Measurements from ENCODE around the gene GPC6. TPM values are rescaled to one million over a fixed set of nuclear protein-coding genes. Genes with fewer than 3 reads are reported as not detected.

Gene GPC6
- total RNA-seq, 1 donor from 2014 or later, result not detected

DNA sequence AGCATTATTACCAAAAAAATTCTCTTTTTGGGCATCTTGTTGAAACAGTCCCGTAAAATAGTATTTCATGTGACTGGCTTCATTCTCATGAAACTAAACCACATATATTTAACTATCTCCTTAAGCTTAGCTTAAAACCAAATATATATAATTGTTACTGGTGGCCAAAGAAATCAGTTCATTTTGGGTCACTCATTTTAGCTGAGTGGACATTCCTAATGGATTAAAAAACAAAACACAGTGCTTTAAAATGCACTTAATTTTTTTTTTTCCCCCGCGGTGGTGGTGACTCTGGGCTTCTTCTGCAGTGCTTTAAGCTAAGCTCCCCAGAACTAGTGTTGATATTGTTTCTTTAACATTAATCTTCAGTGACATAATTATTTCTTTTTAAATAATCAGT is 540.1 kb downstream of the GPC6 start:
- ChIA-PET CTCF (no interaction called here), POLR2A (no interaction called here)
- intact Hi-C loops (cut with micrococcal nuclease), result no loop called here
- TF ChIP-seq, protein P1, sequence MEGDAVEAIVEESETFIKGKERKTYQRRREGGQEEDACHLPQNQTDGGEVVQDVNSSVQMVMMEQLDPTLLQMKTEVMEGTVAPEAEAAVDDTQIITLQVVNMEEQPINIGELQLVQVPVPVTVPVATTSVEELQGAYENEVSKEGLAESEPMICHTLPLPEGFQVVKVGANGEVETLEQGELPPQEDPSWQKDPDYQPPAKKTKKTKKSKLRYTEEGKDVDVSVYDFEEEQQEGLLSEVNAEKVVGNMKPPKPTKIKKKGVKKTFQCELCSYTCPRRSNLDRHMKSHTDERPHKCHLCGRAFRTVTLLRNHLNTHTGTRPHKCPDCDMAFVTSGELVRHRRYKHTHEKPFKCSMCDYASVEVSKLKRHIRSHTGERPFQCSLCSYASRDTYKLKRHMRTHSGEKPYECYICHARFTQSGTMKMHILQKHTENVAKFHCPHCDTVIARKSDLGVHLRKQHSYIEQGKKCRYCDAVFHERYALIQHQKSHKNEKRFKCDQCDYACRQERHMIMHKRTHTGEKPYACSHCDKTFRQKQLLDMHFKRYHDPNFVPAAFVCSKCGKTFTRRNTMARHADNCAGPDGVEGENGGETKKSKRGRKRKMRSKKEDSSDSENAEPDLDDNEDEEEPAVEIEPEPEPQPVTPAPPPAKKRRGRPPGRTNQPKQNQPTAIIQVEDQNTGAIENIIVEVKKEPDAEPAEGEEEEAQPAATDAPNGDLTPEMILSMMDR (IDR thresholded peaks at IDR 0.05), result no peak
- Mint-ChIP-seq H3K36me3 (ENCODE audit: low read depth) (no peaks in the 10 kb centered on the region), H3K4me3 (no peak overlapping the region), H3K27me3 (no peaks in the 10 kb centered on the region), H3K27ac (no peak overlapping the region), H3K9me3 (peaks cover 2% of the 10 kb centered on the region), H3K4me1 (no peaks in the 10 kb centered on the region)
- ATAC-seq (ENCODE audit: low read depth) (no peak), DNase-seq (no peak)

DNA sequence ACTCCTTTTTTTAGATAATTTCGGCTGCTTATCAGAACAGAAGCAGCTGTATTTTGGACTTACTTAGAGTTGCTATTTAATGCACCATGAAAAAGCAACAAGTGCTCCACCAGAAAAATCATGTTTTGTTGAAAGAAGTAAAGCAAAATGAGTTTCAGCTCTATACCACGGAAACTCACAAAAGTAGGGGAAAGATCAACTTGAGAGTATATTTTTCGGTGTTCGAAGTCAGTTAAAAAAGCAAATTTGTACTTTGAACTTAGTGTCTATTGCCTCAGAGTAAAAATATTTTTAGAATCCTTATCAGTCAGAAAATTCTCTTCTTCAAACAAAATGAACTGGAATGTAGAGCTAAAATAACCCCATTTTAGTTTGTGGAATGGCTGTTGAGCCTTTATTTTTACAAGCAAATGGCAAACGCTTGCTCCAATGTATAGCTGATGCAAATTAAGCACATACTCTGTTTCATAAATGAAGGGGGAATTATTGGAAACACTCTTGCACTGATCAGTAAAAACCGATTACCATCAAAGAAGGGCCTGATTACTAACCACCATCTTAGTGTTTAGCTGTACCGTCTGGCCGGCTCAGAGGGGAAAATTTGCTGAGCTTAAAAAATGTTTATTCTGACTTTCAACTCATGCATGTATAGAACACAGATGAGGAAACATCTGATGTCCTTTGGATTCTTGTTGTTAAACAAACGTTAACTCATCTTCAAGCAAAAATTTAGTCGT is 540.7 kb downstream of the GPC6 start:
- H3K27me3 Mint-ChIP-seq, result no peaks in the 10 kb centered on the region
- ChIA-PET CTCF (no interaction called here), POLR2A (no interaction called here)
- DNase-seq (no peak), ATAC-seq (ENCODE audit: low read depth) (no peak)
- H3K9me3 Mint-ChIP-seq, result peaks cover 4% of the 10 kb centered on the region
- H3K36me3 Mint-ChIP-seq (ENCODE audit: low read depth), result no peaks in the 10 kb centered on the region
- no peaks in the 10 kb centered on the region for H3K4me1 Mint-ChIP-seq
- intact Hi-C loops (cut with micrococcal nuclease), result no loop called here
- TF ChIP-seq, protein P1 (IDR thresholded peaks at IDR 0.05), result no peak
- H3K27ac Mint-ChIP-seq, result no peak overlapping the region
- no peak overlapping the region for H3K4me3 Mint-ChIP-seq

DNA sequence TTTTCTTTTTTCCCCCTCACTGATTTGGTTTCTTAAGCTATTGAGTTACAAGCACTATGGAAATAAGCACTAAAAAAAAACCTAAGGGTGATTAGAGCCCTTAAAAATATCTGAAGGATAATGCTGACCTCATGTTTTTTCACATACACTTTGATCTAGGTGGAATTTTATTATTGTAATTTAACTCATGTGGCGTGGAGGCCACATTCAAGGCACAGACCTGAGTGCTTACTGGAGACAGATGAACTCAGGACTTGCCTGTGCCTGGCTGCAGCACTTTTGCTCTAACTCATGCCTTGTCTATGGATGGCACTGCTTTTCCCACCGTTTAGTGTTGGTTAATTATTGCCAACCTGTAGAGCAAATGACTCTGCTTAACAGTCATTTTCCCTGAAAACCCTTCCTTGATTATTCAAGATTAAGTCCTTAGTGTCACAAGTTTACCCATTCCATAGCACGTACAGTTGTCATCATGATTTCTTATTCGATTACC is 541.4 kb downstream of the GPC6 start:
- no peak overlapping the region for H3K4me3 Mint-ChIP-seq
- ATAC-seq (ENCODE audit: low read depth) (no peak), DNase-seq (no peak)
- intact Hi-C loops (cut with micrococcal nuclease), result no loop called here
- ChIA-PET CTCF (no interaction called here), POLR2A (no interaction called here)
- no peak overlapping the region for H3K27ac Mint-ChIP-seq
- H3K36me3 Mint-ChIP-seq (ENCODE audit: low read depth), result no peaks in the 10 kb centered on the region
- no peaks in the 10 kb centered on the region for H3K4me1 Mint-ChIP-seq
- TF ChIP-seq, protein P1 (IDR thresholded peaks at IDR 0.05), result no peak
- H3K9me3 Mint-ChIP-seq, result peaks cover 5% of the 10 kb centered on the region
- H3K27me3 Mint-ChIP-seq, result no peaks in the 10 kb centered on the region

DNA sequence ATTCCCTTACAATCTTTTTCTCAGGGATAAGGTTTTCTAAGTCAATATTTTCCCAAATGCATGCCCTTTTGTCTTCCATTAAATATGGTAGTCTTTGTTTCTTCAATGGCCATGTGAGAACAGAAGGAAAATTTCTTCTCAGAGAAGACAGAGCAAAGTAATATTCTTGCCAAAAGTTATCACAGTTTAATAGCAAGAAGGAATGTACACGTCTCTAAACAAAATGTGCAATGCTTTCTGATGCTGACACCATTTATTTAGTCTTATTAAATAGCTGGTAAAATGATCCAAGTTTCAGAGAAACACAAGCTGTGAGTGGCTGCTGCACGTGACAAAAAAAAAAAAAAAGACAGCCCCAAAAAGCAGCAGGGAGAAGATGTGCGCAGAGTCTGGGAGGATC is 542.5 kb downstream of the GPC6 start:
- ATAC-seq (ENCODE audit: low read depth) (no peak), DNase-seq (no peak)
- intact Hi-C loops (cut with micrococcal nuclease), result no loop called here
- no peaks in the 10 kb centered on the region for H3K27me3 Mint-ChIP-seq
- H3K4me3 Mint-ChIP-seq, result no peak overlapping the region
- CTCF ChIA-PET, result no interaction called here
- no peak overlapping the region for H3K27ac Mint-ChIP-seq
- peaks cover 3% of the 10 kb centered on the region for H3K9me3 Mint-ChIP-seq
- no peaks in the 10 kb centered on the region for H3K36me3 Mint-ChIP-seq (ENCODE audit: low read depth)
- POLR2A ChIA-PET, result no interaction called here
- TF ChIP-seq, protein P1 (IDR thresholded peaks at IDR 0.05), result no peak
- no peaks in the 10 kb centered on the region for H3K4me1 Mint-ChIP-seq

DNA sequence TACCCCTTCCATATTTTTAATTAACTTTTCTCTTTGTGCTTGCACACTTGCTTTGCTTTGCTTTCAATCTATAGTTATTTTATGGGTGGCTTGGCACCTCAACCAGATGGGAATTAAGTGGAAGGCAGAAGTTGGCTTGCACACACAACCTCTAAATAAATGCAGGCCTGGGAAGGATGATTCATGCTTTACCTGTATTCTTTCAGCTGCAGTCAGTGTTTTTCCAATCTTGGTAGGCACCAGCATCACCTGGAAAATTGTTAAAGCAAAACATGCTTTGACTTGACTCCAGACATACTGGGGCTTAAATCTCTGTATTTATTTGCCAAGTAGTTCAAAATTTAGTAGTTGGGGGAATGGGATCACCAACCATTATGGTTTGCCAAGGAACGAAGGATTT is 543.0 kb downstream of the GPC6 start:
- CTCF ChIA-PET, result no interaction called here
- TF ChIP-seq, protein P1 (IDR thresholded peaks at IDR 0.05), result no peak
- Mint-ChIP-seq H3K4me1 (no peaks in the 10 kb centered on the region), H3K9me3 (peaks cover 3% of the 10 kb centered on the region), H3K4me3 (no peak overlapping the region), H3K27me3 (no peaks in the 10 kb centered on the region), H3K27ac (no peak overlapping the region), H3K36me3 (ENCODE audit: low read depth) (no peaks in the 10 kb centered on the region)
- ATAC-seq (ENCODE audit: low read depth) (no peak), DNase-seq (no peak)
- POLR2A ChIA-PET, result no interaction called here
- intact Hi-C loops (cut with micrococcal nuclease), result no loop called here
